Hepatocyte (in vitro differentiated cells): ENCODE results near the gene MOK.

Experiments used
- CTCF ChIP-seq: fragments of 200-600 bp; sonication (generic); IDR thresholded peaks from 2 replicates; pipeline ENCODE4 v1.5.1; 2016; ENCODE audit warnings: antibody characterized with exemption, mild to moderate bottlenecking; ENCODE audit not compliant: poor library complexity
- EZH2 ChIP-seq: fragments of 200-600 bp; sonication (generic); IDR thresholded peaks from 2 replicates; pipeline ENCODE4 v1.6.1; 2016; ENCODE audit warnings: antibody characterized with exemption, mild to moderate bottlenecking, borderline replicate concordance
- EZH2phosphoT487 ChIP-seq: fragments of 200-600 bp; sonication (generic); IDR thresholded peaks from one replicate; pipeline ENCODE4 v1.6.1; 2018; ENCODE audit warnings: antibody characterized with exemption, mild to moderate bottlenecking, low read depth, moderate library complexity; ENCODE audit not compliant: unreplicated experiment, severe bottlenecking

GRCh38 chr14:102232348-102232625, 72.7 kb downstream of the MOK start:
- TF ChIP-seq EZH2 (no peak), CTCF (no peak), EZH2phosphoT487 (no peak)
